Measurements from ENCODE around the gene FAM169A. TPM values are rescaled to one million over a fixed set of nuclear protein-coding genes. Genes with fewer than 3 reads are reported as not detected.
"Not testable (repeated sequence)": the region's sequence is repeated elsewhere in the genome, so short reads cannot be mapped to it uniquely, and the experiment has no call there.

Gene FAM169A
- total and polyA plus RNA-seq, 2 of the 4 experiments (the other 2 are of a cell fraction), result under 0.01 TPM; not detected in 1

GRCh38 chr5:74748742-74749141 lies 117.4 kb downstream of the FAM169A start:
- H3K4me2 ChIP-seq (ENCODE audit: low read depth, low read length); H2AFZ ChIP-seq (replicated peaks; ENCODE audit: low read length, poor library complexity); BruUV-seq (replicated peaks); dilution Hi-C loops (cut with HindIII; ENCODE audit: low sequenced_read_pairs, unreplicated experiment); POLR2A ChIA-PET (ENCODE audit: unreplicated experiment); H4K20me1 ChIP-seq (ENCODE audit: insufficient read depth, low read length); H3K4me3 ChIP-seq (ENCODE audit: insufficient read depth, low read depth, low read length); H3K27ac ChIP-seq (ENCODE audit: insufficient read depth, low read length); H2BK15ac ChIP-seq (ENCODE audit: low read depth, low read length); H2BK20ac ChIP-seq (ENCODE audit: low read depth, low read length); H4K91ac ChIP-seq (ENCODE audit: insufficient read depth, low read depth, low read length); intact Hi-C loops (cut with micrococcal nuclease); H3K4me1 ChIP-seq (ENCODE audit: control insufficient read depth, insufficient read depth, low read length); H3K27me3 ChIP-seq (ENCODE audit: control insufficient read depth, insufficient read depth, low read length); H3K56ac ChIP-seq (ENCODE audit: extremely low read depth, insufficient read depth, low read length); CTCF ChIA-PET; H4K5ac ChIP-seq (ENCODE audit: low read depth, low read length); in situ Hi-C loops (cut with MboI; ENCODE audit: low sequenced_read_pairs); DNase-seq; H3K9ac ChIP-seq (ENCODE audit: low read depth, low read length); H3K18ac ChIP-seq (ENCODE audit: low read depth, low read length); H2BK120ac ChIP-seq (ENCODE audit: low read depth, low read length); H2AK5ac ChIP-seq (ENCODE audit: low read depth, low read length); H4K8ac ChIP-seq (ENCODE audit: low read depth in 2 of 2, low read length in 2 of 2); H3K9me1 ChIP-seq (ENCODE audit: insufficient read depth, low read length); H3K9me3 ChIP-seq (ENCODE audit: control insufficient read depth, insufficient read depth, low read length); H2BK5ac ChIP-seq (ENCODE audit: low read depth, low read length, poor library complexity, severe bottlenecking); ATAC-seq (ENCODE audit: low read depth); H3K79me1 ChIP-seq (ENCODE audit: low read depth in 1 of 2, low read length in 2 of 2); H3K14ac ChIP-seq (replicated peaks; ENCODE audit: low read depth, low read length); H3K4ac ChIP-seq (ENCODE audit: low read depth, low read length); H3K23ac ChIP-seq (ENCODE audit: low read depth, low read length); H2AK9ac ChIP-seq (replicated peaks; ENCODE audit: low read depth, low read length, poor library complexity): not testable (repeated sequence)
- WGBS, 2 experiments (ENCODE audit: extremely low coverage in 2 of 2, insufficient read length in 1 of 2), result no CpG with 5 or more reads among the region's 4 CpGs
- peaks cover 12% of the 10 kb centered on the region for H3K36me3 ChIP-seq (ENCODE audit: control insufficient read depth, insufficient read depth, low read length)
